Peyer's patch (tissue), 4 donors: ENCODE data around the gene WDR1. TPM values are rescaled to one million over a fixed set of nuclear protein-coding genes. Genes with fewer than 3 reads are reported as not detected.

Experiments
- DNase-seq, 3 donors: peaks; one replicate each; pipeline ENCODE4 v3.0.0-alpha.2; 2017 to 2019
- H3K27ac ChIP-seq, 4 donors: fragments of 200-600 bp; sonication (generic); one replicate each; pipeline ENCODE4 v1.5.1; 2016 to 2019
- H3K27me3 ChIP-seq, 2 donors: fragments of 200-600 bp; sonication (generic); one replicate each; pipeline ENCODE4 v1.5.1; 2019
- H3K36me3 ChIP-seq, 3 donors: fragments of 200-600 bp; sonication (generic); one replicate each; pipeline ENCODE4 v1.5.1; 2016 to 2019
- H3K4me1 ChIP-seq, 4 donors: fragments of 200-600 bp; sonication (generic); one replicate each; pipeline ENCODE4 v1.5.1; 2016 to 2019
- H3K4me3 ChIP-seq, 4 donors: fragments of 200-600 bp; sonication (generic); 1 replicate in 3 of 4; 2 replicates in 1 of 4; pipeline ENCODE4 v1.5.1; 2016 to 2019; ENCODE audit warnings: mild to moderate bottlenecking in 1 of 4
- H3K9me3 ChIP-seq, 4 donors: fragments of 200-600 bp; sonication (generic); one replicate each; pipeline ENCODE4 v1.5.1; 2016 to 2019; ENCODE audit warnings: mild to moderate bottlenecking in 1 of 4
- CTCF ChIP-seq, 6 experiments: fragments of 450-650 bp in 4 of 6; fragments of 200-600 bp in 2 of 6; sonication (generic) in 1 of 6; IDR thresholded peaks; one replicate each; pipeline ENCODE4 v1.5.1; 2017 to 2019; ENCODE audit warnings: antibody characterized with exemption in 6 of 6, mild to moderate bottlenecking in 3 of 6, moderate library complexity in 1 of 6
- POLR2A ChIP-seq, 2 donors: fragments of 450-650 bp; IDR thresholded peaks; one replicate each; pipeline ENCODE4 v1.5.1; 2017; ENCODE audit warnings: antibody characterized with exemption in 2 of 2, mild to moderate bottlenecking in 2 of 2, moderate library complexity in 2 of 2
- total RNA-seq, 4 donors: library from RNA; depleted of rRNA; stranded (reverse); fragments of >200 nt; gene quantifications; one replicate each; pipeline ENCODE4 v1.1.0, GENCODE V29; 2016

WDR1 gene
- total RNA-seq, 4 donors from 2014 or later: 170 to 192 (median 180) TPM

- H3K36me3 ChIP-seq: no peaks in the 10 kb centered on the region
- H3K4me3 ChIP-seq: no peak overlapping the region
- peak overlapping the region; percentile 14 to 75 (median 44) for H3K27ac ChIP-seq
- no peaks in the 10 kb centered on the region for H3K9me3 ChIP-seq
- peaks cover 0 to 22% (median 5%) of the 10 kb centered on the region in 4 donors for H3K4me1 ChIP-seq
- H3K27me3 ChIP-seq: no peaks in the 10 kb centered on the region
- peak; percentile 37 to 57 (median 52) for DNase-seq
- TF ChIP-seq CTCF (IDR thresholded peaks at IDR 0.05) (no peak), POLR2A (IDR thresholded peaks at IDR 0.05) (no peak)
These were observed 83.3 kb downstream of the WDR1 start for GRCh38 chr4:10033191-10033881.

- peaks cover 0 to 22% (median 5%) of the 10 kb centered on the region in 4 donors for H3K4me1 ChIP-seq
- no peaks in the 10 kb centered on the region for H3K36me3 ChIP-seq
- no peak for TF ChIP-seq POLR2A (IDR thresholded peaks at IDR 0.05)
- TF ChIP-seq CTCF (IDR thresholded peaks at IDR 0.05): no peak
- no peak overlapping the region for H3K4me3 ChIP-seq
- no peak for DNase-seq
- H3K27ac ChIP-seq: peak overlapping the region; percentile 1 to 75 (median 36)
- H3K9me3 ChIP-seq: no peaks in the 10 kb centered on the region
- H3K27me3 ChIP-seq: no peaks in the 10 kb centered on the region
These were observed 84.0 kb downstream of the WDR1 start for GRCh38 chr4:10032625-10033024.

- Histone ChIP-seq H3K4me1 (peaks cover 0 to 22% (median 5%) of the 10 kb centered on the region in 4 donors), H3K27me3 (no peaks in the 10 kb centered on the region), H3K27ac (peak overlapping the region; percentile 1 to 75 (median 36)), H3K36me3 (no peaks in the 10 kb centered on the region), H3K4me3 (no peak overlapping the region), H3K9me3 (no peaks in the 10 kb centered on the region)
- no peak for DNase-seq
- TF ChIP-seq POLR2A (IDR thresholded peaks at IDR 0.05) (no peak), CTCF (IDR thresholded peaks at IDR 0.05) (no peak)
These were observed 84.7 kb downstream of the WDR1 start for GRCh38 chr4:10031668-10032590.

- Histone ChIP-seq H3K9me3 (no peaks in the 10 kb centered on the region), H3K4me3 (no peak overlapping the region), H3K27ac (no peak overlapping the region), H3K4me1 (peaks cover 0 to 22% (median 5%) of the 10 kb centered on the region in 4 donors), H3K27me3 (no peaks in the 10 kb centered on the region), H3K36me3 (no peaks in the 10 kb centered on the region)
- TF ChIP-seq CTCF (IDR thresholded peaks at IDR 0.05) (no peak), POLR2A (IDR thresholded peaks at IDR 0.05) (no peak)
- peak in 1 of 3 donors; percentile 0 for DNase-seq
These were observed 85.5 kb downstream of the WDR1 start for GRCh38 chr4:10030972-10031667.

- no peak for DNase-seq
- H3K36me3 ChIP-seq: no peaks in the 10 kb centered on the region
- H3K4me3 ChIP-seq: no peak overlapping the region
- H3K4me1 ChIP-seq: peaks cover 0 to 17% (median 5%) of the 10 kb centered on the region in 4 donors
- no peaks in the 10 kb centered on the region for H3K27me3 ChIP-seq
- H3K9me3 ChIP-seq: no peaks in the 10 kb centered on the region
- no peak for TF ChIP-seq POLR2A (IDR thresholded peaks at IDR 0.05)
- TF ChIP-seq CTCF (IDR thresholded peaks at IDR 0.05): no peak
- no peak overlapping the region for H3K27ac ChIP-seq
These were observed 87.2 kb downstream of the WDR1 start for GRCh38 chr4:10029403-10029802.
